Panc1 (cell line): ENCODE measurements around the gene EGR1. TPM values are rescaled to one million over a fixed set of nuclear protein-coding genes. Genes with fewer than 3 reads are reported as not detected.

Experiments
- ATAC-seq: fragments of 200-7000 bp; cut with Tn5 transposase; 2 replicates; pipeline ENCODE4 v1.9.1; 2020; ENCODE audit warnings: mild to moderate bottlenecking, moderate library complexity
- BruUV-seq: library from RNA; stranded (reverse); fragments of 400-500 nt; replicated peaks from 2 replicates; lab custom pipeline; 2021; lab: Mats Ljungman, UMichigan
- CTCF ChIA-PET: fragments of 300-600 bp; sonication (Branson Sonifier 250); formaldehyde crosslinking; loops from one replicate; lab custom pipeline; 2022; ENCODE audit warnings: antibody characterized with exemption; lab: Charles Lee
- POLR2A ChIA-PET: fragments of 300-600 bp; sonication (Branson Sonifier 250); formaldehyde crosslinking; loops from one replicate; lab custom pipeline; 2022; ENCODE audit warnings: antibody characterized with exemption; lab: Charles Lee
- DNase-seq: peaks from one replicate; pipeline ENCODE4 v3.0.0-alpha.2; 2010; ENCODE audit warnings: low read depth, low spot score
- H3K27ac ChIP-seq: 2 replicates; pipeline ENCODE4 v1.5.1; 2011; ENCODE audit warnings: mild to moderate bottlenecking, low read length, inconsistent platforms
- H3K27me3 ChIP-seq: fragments of 200-500 bp; sonication (Bioruptor generic); 2 replicates; pipeline ENCODE4 v1.6.0; 2014; ENCODE audit warnings: low read length, inconsistent platforms; ENCODE audit not compliant: control insufficient read depth, insufficient read depth
- H3K36me3 ChIP-seq: fragments of 200-500 bp; sonication (Bioruptor generic); 2 replicates; pipeline ENCODE4 v1.5.1; 2014; ENCODE audit warnings: inconsistent platforms, mild to moderate bottlenecking, low read length, moderate library complexity; ENCODE audit not compliant: control insufficient read depth, insufficient read depth
- H3K4me1 ChIP-seq: 2 replicates; pipeline ENCODE4 v1.5.1; 2011; ENCODE audit warnings: inconsistent platforms, mild to moderate bottlenecking, low read length, moderate library complexity; ENCODE audit not compliant: control insufficient read depth, insufficient read depth
- H3K4me3 ChIP-seq, 2 experiments: 2 replicates each; pipeline ENCODE4 v1.5.1; 2011 to 2012; ENCODE audit warnings: low read depth in 2 of 2, low read length in 2 of 2, mild to moderate bottlenecking in 2 of 2, inconsistent platforms in 1 of 2, moderate library complexity in 1 of 2
- H3K9me3 ChIP-seq: fragments of 200-500 bp; sonication (Bioruptor generic); 2 replicates; pipeline ENCODE4 v1.5.1; 2014; ENCODE audit warnings: low read depth, mild to moderate bottlenecking, inconsistent platforms, low read length, moderate library complexity; ENCODE audit not compliant: control insufficient read depth, insufficient read depth
- POLR2AphosphoS5 ChIP-seq: IDR thresholded peaks from 2 replicates; pipeline ENCODE4 v1.6.1; 2012; ENCODE audit warnings: mild to moderate bottlenecking, low read depth, low read length, moderate library complexity
- SIN3A ChIP-seq: IDR thresholded peaks from 2 replicates; pipeline ENCODE4 v1.6.1; 2012; ENCODE audit warnings: low read depth, mild to moderate bottlenecking, low read length, moderate library complexity, borderline replicate concordance; ENCODE audit not compliant: insufficient read depth
- TCF7L2 ChIP-seq: IDR thresholded peaks from 2 replicates; pipeline ENCODE4 v1.6.1; 2011; ENCODE audit warnings: mild to moderate bottlenecking, low read depth, low read length, inconsistent platforms
- in situ Hi-C: cut with HindIII; loops from 2 replicates; pipeline ENCODE4 v1.10.0; 2016; ENCODE audit warnings: low sequenced_read_pairs, low pct_unique_long_range_greater_than_20kb
- intact Hi-C: fragments of 100-400 bp; cut with micrococcal nuclease; formaldehyde crosslinking; loops from one replicate; pipeline ENCODE4 v1.10.0; 2022; ENCODE audit not compliant: unreplicated experiment
- total RNA-seq: library from RNA; stranded (reverse); gene quantifications from one replicate; pipeline ENCODE4 v1.2.1, GENCODE V29; 2021; ENCODE audit not compliant: unreplicated experiment
- TF ChIP-seq, protein P1 (sequence below), 2 experiments: IDR thresholded peaks; 2 replicates each; pipeline ENCODE4 v1.6.1; 2011 to 2012; ENCODE audit warnings: low read depth in 2 of 2, control low read depth in 1 of 2, low read length in 1 of 2, mild to moderate bottlenecking in 1 of 2, moderate library complexity in 1 of 2; ENCODE audit not compliant: insufficient read depth in 1 of 2
- TF ChIP-seq, protein P2 (sequence below): fragments of 450-650 bp; IDR thresholded peaks from 2 replicates; pipeline ENCODE4 v1.5.1; 2017; ENCODE audit warnings: mild to moderate bottlenecking

Gene EGR1
- total RNA-seq, 1 experiment from 2014 or later, result 12.0 TPM

DNA sequence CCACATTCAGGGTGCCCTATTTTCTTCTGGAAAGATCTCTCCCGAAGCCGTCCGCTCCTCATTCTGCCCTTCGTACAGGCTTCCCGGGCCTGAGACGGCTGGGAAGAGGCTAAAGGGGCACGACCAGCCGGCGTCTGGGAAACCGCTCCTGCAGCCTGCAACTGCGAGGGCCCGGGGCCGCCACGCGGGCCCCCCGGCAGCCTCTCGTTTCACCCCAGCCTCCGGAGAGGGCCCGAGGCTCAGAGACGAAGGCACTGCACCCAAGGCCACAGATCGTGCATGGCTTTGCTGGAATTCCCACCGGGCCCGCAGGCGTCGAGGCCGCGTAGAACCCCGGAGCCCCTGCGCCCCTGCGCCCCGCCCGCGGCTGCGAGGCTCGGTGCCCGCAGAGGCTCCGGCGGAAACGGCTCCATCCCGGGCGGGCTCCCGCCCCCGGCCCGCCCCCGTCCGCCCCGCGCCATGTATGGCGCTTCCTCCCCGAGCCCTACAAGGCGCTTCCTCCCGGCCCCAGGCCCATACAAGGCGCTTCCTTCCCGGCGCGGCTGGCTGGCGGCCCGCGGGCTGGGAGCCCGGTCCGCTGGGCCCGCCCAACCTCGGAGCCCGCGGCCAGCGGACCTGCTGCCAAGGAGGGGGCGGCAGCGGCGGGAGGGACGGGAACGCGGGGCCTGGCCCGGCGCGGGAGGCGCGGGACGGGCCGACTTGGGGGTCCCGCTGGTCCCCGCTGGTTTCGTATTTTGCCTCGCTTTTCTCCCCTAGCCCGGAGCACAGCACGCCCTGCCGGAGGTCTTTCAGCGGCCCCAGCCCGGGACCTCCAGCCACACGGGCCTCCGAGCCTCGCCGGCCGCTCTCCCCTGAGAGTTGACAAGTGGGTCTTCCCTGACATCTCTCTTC lies 26.6 kb downstream of the EGR1 start:
- BruUV-seq, result no TSS peak
- peak overlapping the region; percentile 45 to 65 for H3K4me3 ChIP-seq
- TF ChIP-seq, protein P1, sequence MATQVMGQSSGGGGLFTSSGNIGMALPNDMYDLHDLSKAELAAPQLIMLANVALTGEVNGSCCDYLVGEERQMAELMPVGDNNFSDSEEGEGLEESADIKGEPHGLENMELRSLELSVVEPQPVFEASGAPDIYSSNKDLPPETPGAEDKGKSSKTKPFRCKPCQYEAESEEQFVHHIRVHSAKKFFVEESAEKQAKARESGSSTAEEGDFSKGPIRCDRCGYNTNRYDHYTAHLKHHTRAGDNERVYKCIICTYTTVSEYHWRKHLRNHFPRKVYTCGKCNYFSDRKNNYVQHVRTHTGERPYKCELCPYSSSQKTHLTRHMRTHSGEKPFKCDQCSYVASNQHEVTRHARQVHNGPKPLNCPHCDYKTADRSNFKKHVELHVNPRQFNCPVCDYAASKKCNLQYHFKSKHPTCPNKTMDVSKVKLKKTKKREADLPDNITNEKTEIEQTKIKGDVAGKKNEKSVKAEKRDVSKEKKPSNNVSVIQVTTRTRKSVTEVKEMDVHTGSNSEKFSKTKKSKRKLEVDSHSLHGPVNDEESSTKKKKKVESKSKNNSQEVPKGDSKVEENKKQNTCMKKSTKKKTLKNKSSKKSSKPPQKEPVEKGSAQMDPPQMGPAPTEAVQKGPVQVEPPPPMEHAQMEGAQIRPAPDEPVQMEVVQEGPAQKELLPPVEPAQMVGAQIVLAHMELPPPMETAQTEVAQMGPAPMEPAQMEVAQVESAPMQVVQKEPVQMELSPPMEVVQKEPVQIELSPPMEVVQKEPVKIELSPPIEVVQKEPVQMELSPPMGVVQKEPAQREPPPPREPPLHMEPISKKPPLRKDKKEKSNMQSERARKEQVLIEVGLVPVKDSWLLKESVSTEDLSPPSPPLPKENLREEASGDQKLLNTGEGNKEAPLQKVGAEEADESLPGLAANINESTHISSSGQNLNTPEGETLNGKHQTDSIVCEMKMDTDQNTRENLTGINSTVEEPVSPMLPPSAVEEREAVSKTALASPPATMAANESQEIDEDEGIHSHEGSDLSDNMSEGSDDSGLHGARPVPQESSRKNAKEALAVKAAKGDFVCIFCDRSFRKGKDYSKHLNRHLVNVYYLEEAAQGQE (IDR thresholded peaks at IDR 0.05; ENCODE audit: insufficient read depth in 1 of 2, low read depth in 2 of 2, low read length in 1 of 2), result no peak
- TF ChIP-seq SIN3A (no peak), POLR2AphosphoS5 (no peak), TCF7L2 (no peak)
- TF ChIP-seq, protein P2, sequence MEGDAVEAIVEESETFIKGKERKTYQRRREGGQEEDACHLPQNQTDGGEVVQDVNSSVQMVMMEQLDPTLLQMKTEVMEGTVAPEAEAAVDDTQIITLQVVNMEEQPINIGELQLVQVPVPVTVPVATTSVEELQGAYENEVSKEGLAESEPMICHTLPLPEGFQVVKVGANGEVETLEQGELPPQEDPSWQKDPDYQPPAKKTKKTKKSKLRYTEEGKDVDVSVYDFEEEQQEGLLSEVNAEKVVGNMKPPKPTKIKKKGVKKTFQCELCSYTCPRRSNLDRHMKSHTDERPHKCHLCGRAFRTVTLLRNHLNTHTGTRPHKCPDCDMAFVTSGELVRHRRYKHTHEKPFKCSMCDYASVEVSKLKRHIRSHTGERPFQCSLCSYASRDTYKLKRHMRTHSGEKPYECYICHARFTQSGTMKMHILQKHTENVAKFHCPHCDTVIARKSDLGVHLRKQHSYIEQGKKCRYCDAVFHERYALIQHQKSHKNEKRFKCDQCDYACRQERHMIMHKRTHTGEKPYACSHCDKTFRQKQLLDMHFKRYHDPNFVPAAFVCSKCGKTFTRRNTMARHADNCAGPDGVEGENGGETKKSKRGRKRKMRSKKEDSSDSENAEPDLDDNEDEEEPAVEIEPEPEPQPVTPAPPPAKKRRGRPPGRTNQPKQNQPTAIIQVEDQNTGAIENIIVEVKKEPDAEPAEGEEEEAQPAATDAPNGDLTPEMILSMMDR, result no peak
- intact Hi-C loops (no loop called here), in situ Hi-C loops (no loop called here)
- no peaks in the 10 kb centered on the region for H3K36me3 ChIP-seq
- H3K9me3 ChIP-seq, result no peaks in the 10 kb centered on the region
- no peaks in the 10 kb centered on the region for H3K27me3 ChIP-seq
- H3K27ac ChIP-seq, result 0 out of 2 replicates have a peak overlapping the region, but pooled peaks have one; percentile 36
- POLR2A ChIA-PET, result interaction anchor here (0.6 kb wide), 1 partner anchor 50 kb away, joined by 4 read pairs; no protein-coding TSS in a partner anchor
- CTCF ChIA-PET, result interaction anchor here (1.5 kb wide), 1 partner anchor 12 kb away, joined by 7 read pairs; no protein-coding TSS in a partner anchor
- peaks cover 4% of the 10 kb centered on the region; the same call in 1 of the 2 replicates for H3K4me1 ChIP-seq
- DNase-seq (peak; percentile 18), ATAC-seq (peak; percentile 96)

DNA sequence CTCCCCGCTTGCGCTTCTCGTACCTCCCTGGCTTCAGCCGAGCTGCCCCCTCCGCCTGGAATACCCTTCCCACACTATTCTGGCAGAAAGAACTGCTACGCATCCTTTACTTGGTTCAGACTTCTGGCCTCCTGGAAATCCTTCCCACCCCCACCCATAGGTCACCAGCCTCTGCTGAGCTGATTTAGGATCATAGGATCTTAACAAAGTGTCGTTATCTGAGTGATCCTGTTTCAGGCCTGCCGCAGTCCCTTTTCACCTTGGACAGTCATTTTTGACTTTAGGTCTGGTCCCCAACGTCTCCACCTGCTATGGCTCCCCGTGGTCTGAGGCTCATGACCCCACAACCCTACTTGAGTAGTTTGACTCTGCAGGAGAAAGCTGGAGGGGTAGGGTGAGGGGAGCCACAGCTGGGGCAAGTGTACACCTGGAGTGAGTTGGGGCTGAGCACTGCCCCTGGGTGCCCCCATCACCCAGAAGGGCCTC lies 27.3 kb downstream of the EGR1 start:
- Histone ChIP-seq H3K4me3 (peak overlapping the region; percentile 45 to 56), H3K36me3 (no peaks in the 10 kb centered on the region), H3K9me3 (no peaks in the 10 kb centered on the region), H3K4me1 (peaks cover 4% of the 10 kb centered on the region; the same call in 1 of the 2 replicates), H3K27me3 (no peaks in the 10 kb centered on the region), H3K27ac (no peak overlapping the region)
- TF ChIP-seq POLR2AphosphoS5 (no peak), TCF7L2 (no peak), SIN3A (no peak)
- TF ChIP-seq, protein P2, result no peak
- TF ChIP-seq, protein P1 (IDR thresholded peaks at IDR 0.05; ENCODE audit: insufficient read depth in 1 of 2, low read depth in 2 of 2, low read length in 1 of 2), result no peak
- DNase-seq, result no peak
- intact Hi-C loops, result no loop called here
- CTCF ChIA-PET, result interaction anchor here (1.5 kb wide), 1 partner anchor 11 kb away, joined by 7 read pairs; no protein-coding TSS in a partner anchor
- POLR2A ChIA-PET, result interaction anchor here (0.6 kb wide), 2 partner anchors 47 to 51 kb away, joined by 4 to 10 read pairs; no protein-coding TSS in a partner anchor
- no peak; the same call in 1 of the 2 replicates for ATAC-seq
- in situ Hi-C loops, result no loop called here
- no TSS peak for BruUV-seq
